Spleen (tissue), 7 donors: ENCODE data around the gene TTC27.

Experiments used
- CTCF ChIP-seq, 11 experiments: fragments of 200-600 bp in 7 of 11; fragments of 450-650 bp in 4 of 11; sonication (generic) in 4 of 11; IDR thresholded peaks in 8 of 11; conservative IDR thresholded peaks in 3 of 11; 1 replicate in 7 of 11; 2 replicates in 4 of 11; pipeline versions ENCODE4 v1.4.0 to v1.8.0; 2016 to 2021; ENCODE audit warnings: antibody characterized with exemption in 11 of 11, inconsistent platforms in 4 of 11, mild to moderate bottlenecking in 1 of 11
- POLR2A ChIP-seq, 3 donors: fragments of 450-650 bp; IDR thresholded peaks; one replicate each; pipeline ENCODE4 v1.5.1; 2017; ENCODE audit warnings: antibody characterized with exemption in 3 of 3, mild to moderate bottlenecking in 1 of 3
- POLR2AphosphoS5 ChIP-seq, 3 donors: sonication (generic); formaldehyde crosslinking; IDR thresholded peaks; one replicate each; pipeline ENCODE4 v1.5.1; 2017; ENCODE audit warnings: antibody characterized with exemption in 3 of 3
- donor health status: DM: no; HTN: no; CAD: no; lungs with moderate emphysema.
- donor health status: DM: no; HTN: no; CAD: no.
- donor health status: DM: no; HTN: no; CAD: no.

- no peak for TF ChIP-seq POLR2AphosphoS5 (IDR thresholded peaks at IDR 0.05)
- TF ChIP-seq POLR2A (IDR thresholded peaks at IDR 0.05) = no peak
- no peak for TF ChIP-seq CTCF (IDR thresholded peaks at IDR 0.05 in 8 of 11, conservative IDR thresholded peaks at IDR 0.05 in 3 of 11)
These were observed 79.1 kb downstream of the TTC27 start for GRCh38 chr2:32706815-32707579.
